CD4-positive, alpha-beta T cell treated with Interferon gamma for 1 hour (primary cell): ENCODE data around the gene ULBP3.
"Not testable (repeated sequence)": the region's sequence is repeated elsewhere in the genome, so short reads cannot be mapped to it uniquely, and the experiment has no call there.

Experiments used
- DNase-seq: peaks from one replicate; pipeline ENCODE4 v3.0.0-alpha.2; 2020

Gene ULBP3

DNA sequence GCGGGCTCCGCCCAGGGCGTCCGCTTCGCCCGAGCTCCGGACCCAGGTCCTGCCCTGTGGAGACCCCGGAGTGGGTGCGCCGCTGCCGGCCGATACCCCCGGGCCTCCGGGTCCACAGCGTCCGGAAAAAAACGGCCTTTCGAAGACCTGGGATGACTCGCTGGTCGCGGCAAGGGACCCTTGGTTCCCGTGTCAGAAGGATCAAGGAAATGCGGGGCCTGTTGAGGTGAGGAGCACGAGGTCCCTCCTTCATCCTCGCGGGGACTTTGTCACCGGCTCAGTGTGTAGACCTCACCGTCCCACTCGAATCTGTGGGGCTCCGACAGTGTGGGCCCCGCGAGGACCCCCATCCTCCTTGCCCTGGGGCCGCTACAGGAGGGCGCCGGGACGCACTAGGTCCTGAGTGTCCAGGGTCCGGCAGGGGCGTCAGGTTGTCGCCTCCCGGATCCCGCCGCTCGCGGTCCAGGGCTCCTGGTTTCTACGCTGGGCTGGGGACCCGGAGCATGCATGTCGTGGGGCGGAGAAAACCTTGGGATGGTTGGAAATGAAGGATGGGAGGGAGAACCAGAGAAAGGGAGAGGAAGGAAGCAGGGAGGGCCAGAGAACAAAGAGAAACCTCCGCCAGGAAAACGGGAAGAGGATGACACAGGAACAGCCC lies 54.2 kb downstream of the ULBP3 start:
- DNase-seq = not testable (repeated sequence)

DNA sequence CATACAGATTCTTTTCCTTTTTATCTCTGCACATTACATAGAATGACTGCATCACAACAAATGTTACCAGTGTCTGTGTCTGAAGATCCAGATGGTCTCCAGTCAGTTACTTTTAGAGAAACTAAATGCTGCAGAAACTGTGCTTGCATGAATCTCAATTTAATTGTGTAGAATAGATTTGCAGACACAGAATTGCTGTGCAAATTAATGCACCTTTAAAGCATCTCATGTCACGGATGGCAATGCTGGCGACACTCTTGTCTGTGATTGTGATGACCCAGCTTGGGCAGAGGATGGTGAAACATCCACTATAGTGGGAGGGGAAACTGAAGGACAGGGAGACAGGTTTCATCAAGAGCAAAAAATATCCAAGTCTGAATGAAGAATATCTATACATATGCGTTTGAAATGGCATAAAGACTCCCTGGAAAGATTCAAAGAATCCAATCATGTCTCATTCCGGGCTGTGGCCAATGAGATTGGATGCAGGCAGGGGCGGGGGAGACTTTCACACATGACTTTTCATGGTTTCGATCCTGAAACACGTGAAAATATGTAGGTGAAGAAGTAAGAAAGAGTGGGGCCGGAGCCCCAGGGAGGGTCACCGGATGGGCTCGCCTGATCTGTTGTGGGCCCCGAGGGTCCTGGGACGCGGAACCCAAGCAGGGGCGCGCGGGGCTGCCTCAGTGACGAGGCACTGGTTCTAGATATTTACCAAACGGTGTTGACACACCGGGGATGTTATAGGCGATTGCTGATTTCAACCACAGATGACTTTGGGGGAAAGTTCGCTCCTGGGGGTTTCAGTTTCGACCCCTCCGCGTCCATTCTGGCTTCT lies 54.9 kb downstream of the ULBP3 start:
- DNase-seq = not testable (repeated sequence)

DNA sequence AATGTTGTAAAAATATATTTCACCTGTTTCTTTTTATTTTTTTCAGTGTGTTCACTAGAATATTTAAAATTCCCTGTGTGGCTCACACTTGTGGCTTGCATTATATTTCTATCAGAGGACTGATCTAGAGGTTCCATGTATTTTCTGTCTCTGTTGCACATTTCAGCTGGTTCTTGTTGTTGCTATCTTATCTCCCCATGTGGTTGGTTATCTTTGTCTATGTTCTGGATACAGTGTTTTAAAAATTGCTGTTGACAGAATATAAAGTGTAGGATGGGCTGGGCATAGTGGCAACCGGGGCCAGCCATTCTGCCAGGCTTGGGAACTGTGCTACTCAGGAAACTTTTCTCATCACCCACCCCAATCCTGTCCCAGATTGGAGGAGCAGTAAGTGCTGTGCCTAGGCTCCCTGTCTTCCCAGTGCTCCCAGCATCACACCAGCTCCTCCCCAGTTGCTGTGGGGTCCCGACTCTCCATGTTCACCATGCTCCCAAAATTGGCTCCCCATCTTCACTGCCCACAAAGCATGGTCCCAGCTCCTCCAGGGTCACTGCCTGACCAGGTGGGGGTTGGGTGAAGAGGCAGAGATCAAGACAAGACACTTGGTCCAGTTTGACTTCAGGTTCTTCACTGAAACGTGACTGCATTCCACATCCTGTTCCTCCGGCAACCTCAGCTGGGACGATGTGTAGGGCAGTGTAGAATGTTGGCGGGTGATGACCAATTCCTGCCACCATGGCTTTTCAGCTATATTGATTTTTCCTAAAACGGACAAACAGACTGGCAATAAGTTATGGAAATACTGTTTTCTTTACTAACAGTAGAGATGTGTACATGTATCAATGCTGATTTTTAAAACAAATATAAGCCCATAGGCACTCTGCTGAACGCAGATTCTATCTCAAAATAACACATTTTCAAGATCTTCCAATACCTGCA lies 55.8 kb downstream of the ULBP3 start:
- not testable (repeated sequence) for DNase-seq
